Transverse colon (tissue), 4 donors: ENCODE data around the gene NR4A2.

ENCODE experiments used
- CTCF ChIP-seq, 5 experiments: fragments of 200-600 bp in 3 of 5; fragments of 450-650 bp in 2 of 5; sonication (generic) in 3 of 5; IDR thresholded peaks; 1 replicate in 2 of 5; 2 replicates in 3 of 5; pipeline ENCODE4 v1.5.1; 2016 to 2017; ENCODE audit warnings: antibody characterized with exemption in 5 of 5, inconsistent platforms in 3 of 5, mild to moderate bottlenecking in 2 of 5, moderate library complexity in 1 of 5
- EP300 ChIP-seq: sonication (generic); formaldehyde crosslinking; IDR thresholded peaks from one replicate; pipeline ENCODE4 v1.6.1; 2017; ENCODE audit warnings: antibody characterized with exemption, low read depth
- POLR2A ChIP-seq: fragments of 450-650 bp; IDR thresholded peaks from one replicate; pipeline ENCODE4 v1.6.1; 2016; ENCODE audit warnings: antibody characterized with exemption, mild to moderate bottlenecking, moderate library complexity
- POLR2AphosphoS5 ChIP-seq, 3 donors: sonication (generic); formaldehyde crosslinking; IDR thresholded peaks; one replicate each; pipeline ENCODE4 v1.6.1; 2016; ENCODE audit warnings: antibody characterized with exemption in 3 of 3

GRCh38 chr2:156349605-156350004, 17.1 kb upstream of the NR4A2 start:
- TF ChIP-seq CTCF (IDR thresholded peaks at IDR 0.05) (no peak), POLR2A (no peak), POLR2AphosphoS5 (IDR thresholded peaks at IDR 0.05) (no peak), EP300 (no peak)
